Esophagus muscularis mucosa (tissue), 4 donors: ENCODE measurements around the gene ITGAL.

Source experiments
- CTCF ChIP-seq, 3 experiments: fragments of 200-600 bp in 2 of 3; fragments of 450-650 bp in 1 of 3; sonication (generic) in 2 of 3; IDR thresholded peaks; one replicate each; pipeline ENCODE4 v1.5.1; 2017 to 2019; ENCODE audit warnings: antibody characterized with exemption in 3 of 3, mild to moderate bottlenecking in 2 of 3, moderate library complexity in 1 of 3
- EP300 ChIP-seq: sonication (generic); formaldehyde crosslinking; IDR thresholded peaks from one replicate; pipeline ENCODE4 v1.6.1; 2017; ENCODE audit warnings: antibody characterized with exemption
- POLR2A ChIP-seq: fragments of 450-650 bp; IDR thresholded peaks from one replicate; pipeline ENCODE4 v1.6.1; 2017; ENCODE audit warnings: antibody characterized with exemption, moderate library complexity, mild to moderate bottlenecking, low read depth
- POLR2AphosphoS5 ChIP-seq, 2 donors: sonication (generic); formaldehyde crosslinking; IDR thresholded peaks; one replicate each; pipeline ENCODE4 v1.6.1; 2017; ENCODE audit warnings: antibody characterized with exemption in 2 of 2

GRCh38 chr16:30470632-30470995 lies 1.9 kb upstream of the ITGAL start:
- no peak for TF ChIP-seq EP300
- TF ChIP-seq CTCF (IDR thresholded peaks at IDR 0.05), result no peak
- TF ChIP-seq POLR2AphosphoS5 (IDR thresholded peaks at IDR 0.05), result no peak
- TF ChIP-seq POLR2A, result no peak
